ENCODE measurements around the gene CP.
A peak's percentile ranks its signal among the peaks of the same experiment; 100 is the strongest.
"Not testable (repeated sequence)": the region's sequence is repeated elsewhere in the genome, so short reads cannot be mapped to it uniquely, and the experiment has no call there.

Gene CP

GRCh38 chr3:149221783-149222517 lies at the start of gene CP:
TSS of gene CP (minus strand) at chr3:149221829. CDS start at chr3:149221792, 37 bp downstream.
- in situ Hi-C loops (cut with MboI; ENCODE audit: low pct_unique_long_range_greater_than_20kb, low sequenced_read_pairs), result no loop called here
- DNase-seq, result no peak

GRCh38 chr3:149270180-149270579 lies 48.6 kb upstream of the CP start:
- no peak for DNase-seq
- in situ Hi-C loops (cut with MboI; ENCODE audit: low pct_unique_long_range_greater_than_20kb, low sequenced_read_pairs), result loop anchor here (10.0 to 25.0 kb wide), 2 partner anchors 155 to 308 kb away; no protein-coding TSS in a partner anchor

- DNase-seq, result no peak
- in situ Hi-C loops (cut with MboI; ENCODE audit: low pct_unique_long_range_greater_than_20kb, low sequenced_read_pairs), result loop anchor here (10.0 to 25.0 kb wide), 2 partner anchors 155 to 307 kb away; no protein-coding TSS in a partner anchor
Measured at GRCh38 chr3:149269687-149270086, 48.1 kb upstream of the CP start.

- in situ Hi-C loops (cut with MboI; ENCODE audit: low pct_unique_long_range_greater_than_20kb, low sequenced_read_pairs), result loop anchor here (25.0 kb wide), 1 partner anchor 305 kb away; no protein-coding TSS in a partner anchor
- DNase-seq, result no peak
Measured at GRCh38 chr3:149267565-149267964, 45.9 kb upstream of the CP start.

DNA sequence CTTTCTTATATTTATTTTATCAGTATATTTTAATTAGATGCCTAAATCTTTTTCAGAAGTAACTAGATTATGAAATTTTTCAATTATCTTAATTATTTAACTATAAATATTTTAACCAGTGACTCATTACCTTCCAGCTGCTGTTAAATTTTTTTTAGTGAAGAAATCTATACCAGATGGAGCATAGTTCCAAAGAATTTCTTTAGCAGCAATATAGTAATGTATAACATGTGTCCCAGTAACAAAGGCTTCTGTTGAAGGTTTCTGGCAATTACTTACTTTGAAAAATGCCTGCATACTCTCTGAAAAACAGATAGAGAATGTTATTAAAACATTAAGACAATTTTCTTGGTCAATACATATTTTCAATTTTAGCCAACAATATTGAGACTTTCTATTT lies 45.1 kb upstream of the CP start:
- DNase-seq, result no peak
- in situ Hi-C loops (cut with MboI; ENCODE audit: low pct_unique_long_range_greater_than_20kb, low sequenced_read_pairs), result loop anchor here (25.0 kb wide), 1 partner anchor 304 kb away; no protein-coding TSS in a partner anchor

DNA sequence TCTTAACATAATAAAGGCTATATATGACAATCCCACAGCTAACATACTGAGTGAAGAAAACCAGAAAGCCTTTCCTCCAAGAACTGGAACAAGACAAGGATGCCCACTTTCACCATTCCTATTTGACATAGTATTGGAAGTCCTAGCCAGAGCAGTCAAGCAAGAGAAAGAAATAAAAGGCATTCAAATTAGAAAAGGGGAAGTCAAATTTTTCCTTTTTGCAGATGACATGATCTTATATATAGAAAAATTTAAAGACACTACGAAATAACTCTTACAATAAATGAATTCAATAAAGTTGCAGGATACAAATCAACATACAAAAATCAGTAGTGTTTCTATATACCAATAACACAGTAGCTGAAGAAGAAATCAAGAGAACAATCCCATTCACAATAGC lies 42.2 kb upstream of the CP start:
- DNase-seq, result no peak
- in situ Hi-C loops (cut with MboI; ENCODE audit: low pct_unique_long_range_greater_than_20kb, low sequenced_read_pairs), result loop anchor here (25.0 kb wide), 1 partner anchor 302 kb away; no protein-coding TSS in a partner anchor

DNA sequence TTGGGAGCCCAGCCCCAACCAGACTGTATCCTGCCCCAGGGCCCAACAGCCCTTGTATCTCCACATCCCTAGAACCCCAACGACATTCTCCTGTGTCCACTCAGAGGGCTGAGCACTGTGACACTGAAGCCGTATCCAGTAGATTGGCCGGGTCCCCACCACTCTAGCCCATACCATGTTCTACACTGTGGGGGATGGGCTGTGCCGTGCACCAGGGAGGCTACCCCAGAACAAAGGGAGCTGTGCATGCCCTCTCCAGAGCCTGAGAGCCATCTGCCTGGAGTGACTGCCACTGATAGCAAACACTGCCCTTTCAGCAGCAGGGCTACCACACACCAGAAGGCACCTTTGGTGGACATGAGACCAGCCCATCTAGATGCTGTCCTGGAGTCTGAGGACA lies 37.1 kb upstream of the CP start:
- DNase-seq, result no peak
- in situ Hi-C loops (cut with MboI; ENCODE audit: low pct_unique_long_range_greater_than_20kb, low sequenced_read_pairs), result loop anchor here (25.0 kb wide), 1 partner anchor 296 kb away; no protein-coding TSS in a partner anchor

DNA sequence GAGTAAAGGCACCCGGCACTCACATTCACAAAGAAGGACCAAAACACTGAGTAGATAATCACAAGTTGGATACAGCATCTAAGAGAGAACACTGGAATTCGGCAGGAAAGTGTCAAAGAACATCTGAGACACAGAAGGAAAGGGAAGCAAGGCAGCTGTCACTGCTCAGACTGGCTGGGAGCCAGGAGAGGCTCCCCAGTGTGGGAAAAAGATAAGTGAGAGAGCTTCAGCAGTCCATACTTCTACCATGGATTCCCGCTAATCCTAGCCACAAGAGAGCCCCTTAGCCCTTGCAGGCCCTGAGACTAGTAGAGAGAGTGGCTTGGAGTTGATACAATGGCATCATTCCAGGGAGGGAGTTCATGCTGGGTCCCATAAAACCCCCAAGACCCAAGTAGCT lies 36.7 kb upstream of the CP start:
- DNase-seq, result peak; percentile 14
- in situ Hi-C loops (cut with MboI; ENCODE audit: low pct_unique_long_range_greater_than_20kb, low sequenced_read_pairs), result loop anchor here (25.0 kb wide), 1 partner anchor 296 kb away; no protein-coding TSS in a partner anchor

GRCh38 chr3:149252272-149252671 lies 30.6 kb upstream of the CP start:
- peak; percentile 55 for DNase-seq
- in situ Hi-C loops (cut with MboI; ENCODE audit: low pct_unique_long_range_greater_than_20kb, low sequenced_read_pairs), result loop anchor here (25.0 kb wide), 1 partner anchor 290 kb away; no protein-coding TSS in a partner anchor

- in situ Hi-C loops (cut with MboI; ENCODE audit: low pct_unique_long_range_greater_than_20kb, low sequenced_read_pairs), result loop anchor here (25.0 kb wide), 1 partner anchor 289 kb away; no protein-coding TSS in a partner anchor
- no peak for DNase-seq
Measured at GRCh38 chr3:149251186-149251585, 29.6 kb upstream of the CP start.

- in situ Hi-C loops (cut with MboI; ENCODE audit: low pct_unique_long_range_greater_than_20kb, low sequenced_read_pairs), result no loop called here
- DNase-seq, result no peak
Measured at GRCh38 chr3:149247929-149248691, 26.5 kb upstream of the CP start.

DNA sequence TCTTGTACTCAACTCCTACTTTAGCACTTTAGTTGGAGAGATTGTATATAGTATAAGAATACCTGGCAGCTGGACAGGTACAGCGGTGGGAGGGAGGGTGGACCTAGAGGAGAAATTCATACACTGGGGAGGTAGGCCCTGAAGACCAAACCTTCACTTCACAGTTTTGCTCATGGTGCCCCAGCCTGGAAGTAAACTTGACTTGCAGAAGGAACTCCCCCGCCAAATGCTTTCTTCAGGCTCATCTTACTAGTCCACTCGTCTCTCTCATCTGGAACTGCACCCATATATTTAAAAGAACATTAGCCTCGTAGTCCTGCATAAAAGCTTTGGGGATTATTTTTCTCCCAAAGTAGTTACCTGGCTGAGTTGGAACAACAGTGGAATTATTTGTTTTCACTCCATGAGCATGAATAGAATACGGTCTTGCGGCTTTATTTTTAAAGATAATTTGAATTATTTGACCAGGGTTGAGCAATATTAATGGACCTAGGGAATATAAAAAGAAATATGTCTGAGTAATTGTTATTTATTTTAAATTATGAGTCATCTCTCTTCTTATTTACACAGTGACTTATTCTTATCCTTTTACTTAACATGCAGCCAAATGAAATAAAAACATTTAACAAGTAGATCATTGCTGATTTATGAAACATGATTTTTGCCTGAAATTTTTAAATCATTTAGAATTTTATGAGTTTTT lies 25.5 kb upstream of the CP start:
- in situ Hi-C loops (cut with MboI; ENCODE audit: low pct_unique_long_range_greater_than_20kb, low sequenced_read_pairs), result no loop called here
- DNase-seq, result no peak

DNA sequence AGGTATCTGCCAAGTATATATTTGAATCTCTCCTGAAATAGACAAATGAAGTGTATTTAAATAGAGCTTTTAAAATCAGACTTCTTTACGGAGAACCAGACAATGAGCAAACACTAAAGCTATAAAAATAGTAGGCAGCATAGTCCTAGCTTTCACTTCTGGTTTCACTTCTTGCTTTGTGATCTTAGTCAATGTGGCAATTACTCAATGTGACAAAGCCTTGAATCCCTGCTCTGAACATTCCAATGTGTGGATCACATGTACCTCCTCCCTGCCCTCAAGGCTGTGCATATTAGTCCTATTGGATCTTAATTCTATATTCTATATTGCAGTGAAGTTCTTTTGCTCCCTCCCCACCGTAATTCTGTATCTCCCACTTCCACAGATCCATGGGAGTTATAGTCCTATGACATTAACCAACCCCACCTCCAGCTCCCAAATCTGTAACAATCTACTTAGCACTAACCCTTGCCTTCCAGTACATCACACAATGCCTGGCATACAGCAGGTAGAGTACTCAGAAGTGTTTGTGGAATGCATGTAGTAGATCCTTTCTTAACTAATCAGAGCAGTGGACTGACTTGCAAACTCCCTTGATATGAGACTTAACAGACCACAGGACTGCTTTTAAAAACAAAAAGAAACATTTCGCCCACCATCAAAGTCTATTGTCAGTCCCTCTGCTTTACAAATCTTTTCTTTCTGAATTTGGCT lies 24.3 kb upstream of the CP start:
- no peak for DNase-seq
- in situ Hi-C loops (cut with MboI; ENCODE audit: low pct_unique_long_range_greater_than_20kb, low sequenced_read_pairs), result no loop called here

DNA sequence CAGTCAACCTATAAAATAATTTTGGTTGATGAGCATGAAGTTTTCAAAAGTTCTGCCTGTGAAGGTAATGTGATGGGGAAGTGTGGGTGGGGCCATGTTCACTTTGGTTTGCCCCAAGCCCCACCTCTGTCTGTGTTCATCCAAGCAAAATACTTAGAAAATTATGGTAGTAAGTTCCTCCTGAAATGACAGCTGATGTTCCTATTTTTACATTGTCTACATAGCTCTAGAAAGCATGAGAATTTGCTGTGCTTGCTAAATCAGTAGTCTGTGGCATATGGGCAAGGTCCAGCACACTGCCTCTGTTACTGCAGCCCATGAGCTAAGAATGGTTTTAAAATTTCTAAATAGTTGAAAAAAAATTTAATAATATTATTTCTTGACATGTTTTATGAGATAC lies 21.9 kb upstream of the CP start:
- peak; percentile 39 for DNase-seq

DNA sequence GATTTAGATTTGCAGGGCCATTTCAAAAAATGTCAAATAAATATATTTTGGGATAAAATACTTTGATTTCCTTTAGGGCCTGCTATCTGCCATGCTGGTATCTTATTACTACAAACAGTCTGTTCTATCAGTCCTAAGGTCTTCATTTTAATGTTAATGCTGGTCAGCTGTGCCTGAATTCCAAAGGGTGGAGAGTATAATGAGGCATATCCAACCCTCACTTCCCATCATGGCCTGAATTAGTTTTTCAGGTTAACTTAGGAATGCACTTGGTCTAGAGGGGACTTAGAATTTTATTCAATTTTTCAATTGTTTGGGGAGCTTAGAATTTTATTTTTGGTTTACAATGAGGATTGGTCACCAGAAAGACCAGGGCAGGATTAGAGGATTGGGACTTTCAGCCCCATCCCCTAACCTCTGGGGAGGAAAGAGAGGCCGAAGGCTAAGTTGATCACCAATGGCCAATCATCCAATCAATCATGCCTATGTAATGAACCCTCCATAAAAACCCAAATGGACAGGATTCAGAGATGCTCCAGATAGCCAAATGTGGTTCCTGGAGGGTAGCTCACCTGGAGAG lies 17.8 kb upstream of the CP start:
- in situ Hi-C loops (cut with MboI; ENCODE audit: low pct_unique_long_range_greater_than_20kb, low sequenced_read_pairs), result no loop called here
- no peak for DNase-seq

More for the DNA sequence above, 21.9 kb upstream of the CP start:
- in situ Hi-C loops (cut with MboI; ENCODE audit: low pct_unique_long_range_greater_than_20kb, low sequenced_read_pairs), result no loop called here

DNA sequence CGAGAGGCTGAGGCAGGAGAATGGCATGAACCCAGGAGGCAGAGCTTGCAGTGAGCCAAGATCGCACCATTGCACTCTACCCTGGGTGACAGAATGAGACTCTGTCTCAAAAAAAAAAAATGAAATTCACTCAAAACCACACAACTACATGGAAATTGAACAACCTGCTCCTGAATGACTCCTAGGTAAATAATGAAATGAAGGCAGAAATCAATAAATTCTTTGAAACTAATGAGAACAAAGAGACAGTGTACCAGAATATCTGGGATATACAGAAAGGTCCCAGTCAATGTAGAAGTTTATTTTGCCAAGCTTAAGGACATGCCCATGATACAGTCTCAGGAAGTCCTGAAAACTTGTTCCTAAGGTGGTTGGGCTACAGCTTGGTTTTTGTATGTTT lies 16.6 kb upstream of the CP start:
- in situ Hi-C loops (cut with MboI; ENCODE audit: low pct_unique_long_range_greater_than_20kb, low sequenced_read_pairs); DNase-seq: not testable (repeated sequence)

DNA sequence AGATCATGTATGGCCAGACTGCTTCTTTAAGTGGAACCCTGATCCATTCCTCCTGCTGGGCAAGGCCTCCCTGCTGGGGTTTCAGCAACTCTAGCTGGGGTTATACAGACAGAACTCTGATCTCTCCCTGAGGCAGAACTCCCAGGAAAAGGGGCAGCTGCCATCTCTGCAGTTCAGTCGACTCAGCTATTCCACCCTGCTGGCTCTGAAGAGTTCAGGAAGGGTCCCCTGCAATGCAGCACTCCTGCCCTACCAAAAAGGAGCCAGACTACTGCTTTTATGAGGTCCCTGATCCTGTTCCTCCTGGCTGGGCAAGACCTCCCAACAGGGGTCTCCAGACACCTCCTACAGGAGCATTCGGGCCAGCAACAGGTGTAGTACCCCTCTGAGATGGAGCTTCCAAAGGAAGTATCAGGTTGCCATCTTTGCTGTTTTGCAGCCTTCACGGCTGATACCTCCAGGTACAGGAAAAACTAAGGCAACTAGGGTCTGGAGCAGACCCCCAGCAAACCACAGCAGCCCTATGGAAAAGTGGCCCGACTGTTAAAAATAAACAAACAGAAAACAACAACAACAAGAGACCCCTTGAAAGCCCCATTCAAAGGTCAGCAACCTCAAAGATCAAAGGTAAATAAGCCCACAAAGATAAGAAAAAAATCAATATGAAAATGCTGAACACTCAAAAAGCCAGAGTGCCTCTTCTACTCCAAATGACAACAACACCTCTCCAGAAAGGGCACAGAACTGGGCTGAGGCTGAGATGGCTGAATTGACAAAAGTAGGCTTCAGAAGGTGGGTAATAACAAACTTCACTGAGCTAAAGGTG lies 14.2 kb upstream of the CP start:
- DNase-seq, result no peak
- in situ Hi-C loops (cut with MboI; ENCODE audit: low pct_unique_long_range_greater_than_20kb, low sequenced_read_pairs), result no loop called here

Data from KBM-7 (cell line).